IMR-90 (cell line): ENCODE results near the gene NFIA. TPM values are rescaled to one million over a fixed set of nuclear protein-coding genes. Genes with fewer than 3 reads are reported as not detected.

Experiments used
- ATAC-seq: fragments of 200-7000 bp; cut with Tn5 transposase; 2 replicates; pipeline ENCODE4 v1.9.1; 2020; ENCODE audit warnings: low read depth, mild to moderate bottlenecking, moderate library complexity
- BruUV-seq: library from RNA; stranded (reverse); fragments of 400-500 nt; replicated peaks from 2 replicates; lab custom pipeline; 2021; lab: Mats Ljungman, UMichigan
- CTCF ChIA-PET: fragments of 300-600 bp; formaldehyde crosslinking; extraction: SDS; loops from one replicate; lab custom pipeline; 2021; ENCODE audit warnings: antibody characterized with exemption; lab: Yijun Ruan, JAX
- POLR2A ChIA-PET: fragments of 300-600 bp; sonication (Branson Sonifier 250); formaldehyde crosslinking; loops from one replicate; lab custom pipeline; 2022; ENCODE audit warnings: antibody characterized with exemption; ENCODE audit not compliant: unreplicated experiment; lab: Charles Lee
- DNase-seq: peaks from one replicate; pipeline ENCODE4 v3.0.0; 2013
- H2AFZ ChIP-seq: replicated peaks from 2 replicates; pipeline ENCODE3; 2013; ENCODE audit warnings: low read length, mild to moderate bottlenecking; ENCODE audit not compliant: poor library complexity
- H2AK5ac ChIP-seq: 2 replicates; pipeline ENCODE4 v1.6.1; 2013; ENCODE audit warnings: low read depth, low read length, inconsistent platforms
- H2AK9ac ChIP-seq: replicated peaks from 2 replicates; pipeline ENCODE3; 2013; ENCODE audit warnings: mild to moderate bottlenecking, low read depth, low read length, moderate library complexity; ENCODE audit not compliant: poor library complexity
- H2BK120ac ChIP-seq: 2 replicates; pipeline ENCODE4 v1.6.1; 2013; ENCODE audit warnings: low read depth, low read length, inconsistent platforms
- H2BK15ac ChIP-seq: 3 replicates; pipeline ENCODE4 v1.6.1; 2013; ENCODE audit warnings: low read depth, low read length, inconsistent platforms
- H2BK20ac ChIP-seq: 2 replicates; pipeline ENCODE4 v1.6.1; 2013; ENCODE audit warnings: low read depth, mild to moderate bottlenecking, inconsistent platforms, low read length, moderate library complexity
- H2BK5ac ChIP-seq: 2 replicates; pipeline ENCODE4 v1.6.1; 2013; ENCODE audit warnings: mild to moderate bottlenecking, low read depth, low read length, inconsistent platforms; ENCODE audit not compliant: poor library complexity, severe bottlenecking
- H3K14ac ChIP-seq: replicated peaks from 2 replicates; pipeline ENCODE4 v1.6.1; 2013; ENCODE audit warnings: low read depth, low read length, inconsistent platforms
- H3K18ac ChIP-seq: 2 replicates; pipeline ENCODE4 v1.6.1; 2013; ENCODE audit warnings: low read depth, low read length, control low read depth
- H3K23ac ChIP-seq: 2 replicates; pipeline ENCODE4 v1.6.1; 2013; ENCODE audit warnings: low read depth, low read length, inconsistent platforms
- H3K27ac ChIP-seq: 2 replicates; pipeline ENCODE4 v1.5.1; 2013; ENCODE audit warnings: mild to moderate bottlenecking, control low read depth, low read length; ENCODE audit not compliant: insufficient read depth
- H3K27me3 ChIP-seq: 2 replicates; pipeline ENCODE4 v1.6.1; 2013; ENCODE audit warnings: low read length; ENCODE audit not compliant: control insufficient read depth, insufficient read depth
- H3K36me3 ChIP-seq: 2 replicates; pipeline ENCODE4 v1.6.1; 2013; ENCODE audit warnings: low read length, mixed read lengths; ENCODE audit not compliant: control insufficient read depth, insufficient read depth
- H3K4ac ChIP-seq: 2 replicates; pipeline ENCODE4 v1.6.1; 2013; ENCODE audit warnings: low read depth, low read length, inconsistent platforms
- H3K4me1 ChIP-seq: 2 replicates; pipeline ENCODE4 v1.6.1; 2013; ENCODE audit warnings: low read length, mixed read lengths; ENCODE audit not compliant: control insufficient read depth, insufficient read depth
- H3K4me2 ChIP-seq: 2 replicates; pipeline ENCODE4 v1.6.1; 2013; ENCODE audit warnings: low read depth, mild to moderate bottlenecking, control low read depth, low read length, moderate library complexity
- H3K4me3 ChIP-seq: 2 replicates; pipeline ENCODE4 v1.5.1; 2013; ENCODE audit warnings: low read depth, mild to moderate bottlenecking, control low read depth, low read length, moderate library complexity; ENCODE audit not compliant: insufficient read depth
- H3K56ac ChIP-seq: 2 replicates; pipeline ENCODE4 v1.6.1; 2013; ENCODE audit warnings: low read length, inconsistent platforms; ENCODE audit not compliant: insufficient read depth; ENCODE audit errors: extremely low read depth
- H3K79me1 ChIP-seq, 2 experiments: 2 replicates each; pipeline ENCODE4 v1.6.1; 2013; ENCODE audit warnings: low read length in 2 of 2, inconsistent platforms in 1 of 2, low read depth in 1 of 2
- H3K9ac ChIP-seq: 2 replicates; pipeline ENCODE4 v1.6.1; 2013; ENCODE audit warnings: low read depth, low read length, control low read depth
- H3K9me1 ChIP-seq: 2 replicates; pipeline ENCODE4 v1.6.1; 2013; ENCODE audit warnings: low read length, inconsistent platforms; ENCODE audit not compliant: insufficient read depth
- H3K9me3 ChIP-seq: 2 replicates; pipeline ENCODE4 v1.6.1; 2013; ENCODE audit warnings: low read length; ENCODE audit not compliant: control insufficient read depth, insufficient read depth
- H4K20me1 ChIP-seq: 2 replicates; pipeline ENCODE4 v1.6.1; 2013; ENCODE audit warnings: low read length, inconsistent platforms; ENCODE audit not compliant: insufficient read depth
- H4K5ac ChIP-seq: 2 replicates; pipeline ENCODE4 v1.6.1; 2013; ENCODE audit warnings: mild to moderate bottlenecking, low read depth, low read length, control low read depth
- H4K8ac ChIP-seq, 2 experiments: 2 replicates each; pipeline ENCODE4 v1.6.1; 2013; ENCODE audit warnings: low read depth in 2 of 2, low read length in 2 of 2, control low read depth in 1 of 2, inconsistent platforms in 1 of 2
- H4K91ac ChIP-seq: 2 replicates; pipeline ENCODE4 v1.6.1; 2013; ENCODE audit warnings: low read depth, low read length, inconsistent platforms; ENCODE audit not compliant: insufficient read depth
- ELK1 ChIP-seq: fragments of 150-350 bp; IDR thresholded peaks from 2 replicates; pipeline ENCODE4 v1.6.1; 2016; ENCODE audit warnings: low read depth, mild to moderate bottlenecking, low read length, moderate library complexity, borderline replicate concordance
- NFE2L2 ChIP-seq: fragments of 150-350 bp; IDR thresholded peaks from 2 replicates; pipeline ENCODE4 v1.6.1; 2016; ENCODE audit warnings: low read depth, mild to moderate bottlenecking, low read length
- POLR2A ChIP-seq: IDR thresholded peaks from 2 replicates; pipeline ENCODE4 v1.6.1; 2012; ENCODE audit warnings: mild to moderate bottlenecking, low read depth, low read length
- RCOR1 ChIP-seq: IDR thresholded peaks from 2 replicates; pipeline ENCODE4 v1.6.1; 2012; ENCODE audit warnings: mild to moderate bottlenecking, low read length, improper control_type of control experiment; ENCODE audit not compliant: insufficient replicate concordance
- USF2 ChIP-seq: fragments of 150-350 bp; IDR thresholded peaks from 2 replicates; pipeline ENCODE4 v1.6.1; 2017; ENCODE audit warnings: mild to moderate bottlenecking, antibody characterized with exemption, low read length, low read depth
- WGBS, 2 experiments: methylation state at CpG; one replicate each; pipeline versions ENCODE4 v1.1.5 to v1.1.7; 2013; ENCODE audit warnings: missing lambda C conversion rate in 2 of 2; ENCODE audit not compliant: insufficient read length in 1 of 2; ENCODE audit errors: extremely low coverage in 2 of 2; 5-methylcytosine and 5-hydroxymethylcytosine counted together
- dilution Hi-C: fragments of 300-500 bp; cut with HindIII; formaldehyde crosslinking; loops from one replicate; pipeline ENCODE4 v1.14.3; 2018; ENCODE audit warnings: low sequenced_read_pairs; ENCODE audit not compliant: unreplicated experiment
- in situ Hi-C: fragments of 300-500 bp; cut with MboI; formaldehyde crosslinking; loops from 3 replicates; pipeline ENCODE4 v1.14.3; 2019; ENCODE audit warnings: low sequenced_read_pairs, inconsistent platforms, mixed read lengths
- intact Hi-C: fragments of 100-400 bp; cut with micrococcal nuclease; formaldehyde crosslinking; loops from 2 replicates; pipeline ENCODE4 v1.10.0; 2022
- polyA plus RNA-seq, 3 experiments: library from polyadenylated mRNA; depleted of rRNA; stranded (reverse); fragments of >200 nt; gene quantifications; 2 replicates each; pipeline ENCODE4 v1.2.3, GENCODE V29; 2012; ENCODE audit warnings: low replicate concordance in 1 of 3
- total RNA-seq: library from RNA; depleted of rRNA; stranded (reverse); fragments of >200 nt; gene quantifications from 2 replicates; pipeline ENCODE4 v1.2.3, GENCODE V29; 2012

NFIA gene
- total and polyA plus RNA-seq, 2 of the 4 experiments (the other 2 are of a cell fraction), result 1.6 to 2.2 TPM

GRCh38 chr1:61125263-61125662 is 42.9 kb downstream of the NFIA start:
- Histone ChIP-seq H2BK5ac (no peak overlapping the region), H3K18ac (no peak overlapping the region), H2BK20ac (no peak overlapping the region), H3K27ac (no peak overlapping the region), H3K4me3 (no peak overlapping the region), H3K4me1 (no peaks in the 10 kb centered on the region), H4K91ac (no peak overlapping the region), H3K56ac (no peak overlapping the region), H3K9me3 (no peaks in the 10 kb centered on the region), H3K9me1 (no peaks in the 10 kb centered on the region), H3K9ac (no peak overlapping the region), H4K8ac (no peak overlapping the region), H3K14ac (no peak overlapping the region), H2AFZ (no peak overlapping the region), H2AK9ac (no peak overlapping the region), H2AK5ac (no peak overlapping the region), H3K79me1 (no peaks in the 10 kb centered on the region), H2BK15ac (no peak overlapping the region), H3K4ac (no peak overlapping the region), H4K20me1 (no peaks in the 10 kb centered on the region), H3K36me3 (no peaks in the 10 kb centered on the region), H3K4me2 (no peak overlapping the region), H4K5ac (no peak overlapping the region), H2BK120ac (no peak overlapping the region), H3K27me3 (peaks cover 2% of the 10 kb centered on the region; the same call in 1 of the 2 replicates), H3K23ac (no peak overlapping the region)
- no CpG with 5 or more reads among the region's 7 CpGs for WGBS, 2 experiments
- DNase-seq (no peak), ATAC-seq (no peak)
- intact Hi-C loops (no loop called here), in situ Hi-C loops (no loop called here), dilution Hi-C loops (no loop called here)
- no TSS peak for BruUV-seq
- ChIA-PET POLR2A (no interaction called here), CTCF (no interaction called here)
- TF ChIP-seq ELK1 (no peak), NFE2L2 (no peak), POLR2A (no peak), RCOR1 (no peak), USF2 (no peak)
